ENCODE measurements around the gene SRSF4. TPM values are rescaled to one million over a fixed set of nuclear protein-coding genes. Genes with fewer than 3 reads are reported as not detected.

Gene SRSF4
- total and polyA plus RNA-seq, 9 of the 15 experiments (the other 6 are each of a cell fraction or from before 2014, with no cell fraction given) = 15.9 to 132 (median 82.0) TPM

GRCh38 chr1:29213055-29213454 is 31.4 kb upstream of the SRSF4 start:
- no TSS peak for BruUV-seq (replicated peaks)
- Histone ChIP-seq H3K9me3 (replicated peaks; ENCODE audit: control insufficient read depth, insufficient read depth, low read depth, low read length) (no peaks in the 10 kb centered on the region), H3K36me3 (ENCODE audit: control insufficient read depth, insufficient read depth, low read length) (peaks cover 72% of the 10 kb centered on the region), H3K9ac (ENCODE audit: insufficient read depth in 1 of 2, low read depth in 2 of 2, low read length in 2 of 2) (no peak overlapping the region), H4K20me1 (replicated peaks; ENCODE audit: control insufficient read depth, insufficient read depth, low read length) (no peaks in the 10 kb centered on the region), H3K27ac (ENCODE audit: extremely low read depth, low read depth, low read length) (no peak overlapping the region), H3K27me3 (ENCODE audit: control insufficient read depth in 2 of 2, insufficient read depth in 2 of 2, low read length in 2 of 2) (no peaks in the 10 kb centered on the region), H3K4me1 (replicated peaks in 1 of 2; ENCODE audit: control insufficient read depth in 2 of 2, insufficient read depth in 2 of 2, low read length in 2 of 2) (peaks cover 13 to 14% of the 10 kb centered on the region in 2 experiments; a peak in 4 of 5 replicates), H3K4me3 (no peak overlapping the region), H2AFZ (ENCODE audit: low read depth, low read length) (no peak overlapping the region), H3K9me1 (ENCODE audit: control insufficient read depth, insufficient read depth, low read length) (no peaks in the 10 kb centered on the region), H3K4me2 (ENCODE audit: insufficient read depth, low read length) (no peak overlapping the region), H3K79me2 (ENCODE audit: control insufficient read depth, insufficient read depth, low read length) (no peaks in the 10 kb centered on the region)
- TF ChIP-seq BCOR (IDR thresholded peaks at IDR 0.05) (no peak), ZNF583 (CRISPR knock-in tag; IDR thresholded peaks at IDR 0.05) (no peak), NCOA2 (IDR thresholded peaks at IDR 0.05; ENCODE audit: partially characterized antibody in 2 of 2) (no peak), MECOM (CRISPR knock-in tag; IDR thresholded peaks at IDR 0.05) (no peak), NONO (IDR thresholded peaks at IDR 0.05; ENCODE audit: low read depth in 2 of 2, low read length in 1 of 2) (no peak), NFIC (IDR thresholded peaks at IDR 0.05) (no peak), FOXJ2 (tag; IDR thresholded peaks at IDR 0.05) (no peak), SETDB1 (IDR thresholded peaks at IDR 0.05; ENCODE audit: low read length) (no peak), GTF3C2 (IDR thresholded peaks at IDR 0.05; ENCODE audit: borderline replicate concordance, extremely low read depth, insufficient read length) (no peak), SRF (CRISPR knock-in tag; IDR thresholded peaks at IDR 0.05) (no peak), KDM1A (IDR thresholded peaks at IDR 0.05) (no peak)
- TF ChIP-seq, protein P1, sequence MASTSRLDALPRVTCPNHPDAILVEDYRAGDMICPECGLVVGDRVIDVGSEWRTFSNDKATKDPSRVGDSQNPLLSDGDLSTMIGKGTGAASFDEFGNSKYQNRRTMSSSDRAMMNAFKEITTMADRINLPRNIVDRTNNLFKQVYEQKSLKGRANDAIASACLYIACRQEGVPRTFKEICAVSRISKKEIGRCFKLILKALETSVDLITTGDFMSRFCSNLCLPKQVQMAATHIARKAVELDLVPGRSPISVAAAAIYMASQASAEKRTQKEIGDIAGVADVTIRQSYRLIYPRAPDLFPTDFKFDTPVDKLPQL (IDR thresholded peaks at IDR 0.05; ENCODE audit: extremely low read depth, insufficient read length) = no peak
- intact Hi-C loops (cut with micrococcal nuclease) = no loop called here
- DNase-seq (ENCODE audit: extremely low read depth in 1 of 4, low spot score in 3 of 4) = no peak
- ChIA-PET POLR2A (no interaction called here), CTCF (ENCODE audit: low intra/inter-chr PET ratio) (no interaction called here)
- WGBS (ENCODE audit: insufficient coverage, low coverage, missing lambda C conversion rate) = 94% methylated on average over 5 of the region's 5 CpGs
- ATAC-seq = no peak
- in situ Hi-C loops (cut with MboI) = no loop called here
- FAIRE-seq = no peak

Data from K562 (cell line).